Pancreas (tissue), 10 donors: ENCODE measurements around the gene GALK1. TPM values are rescaled to one million over a fixed set of nuclear protein-coding genes. Genes with fewer than 3 reads are reported as not detected.

ENCODE experiments used
- ATAC-seq, 4 donors: fragments of 200-7000 bp; cut with Tn5 transposase; one replicate each; pipeline versions ENCODE4 v1.8.0 to v1.9.1; 2020; ENCODE audit warnings: mild to moderate bottlenecking in 4 of 4, moderate library complexity in 4 of 4
- DNase-seq, 6 donors: peaks; one replicate each; pipeline ENCODE4 v3.0.0-alpha.2; 2020
- FAIRE-seq: peaks from 2 replicates; lab custom pipeline; 2012; peaks lifted over from hg19 to GRCh38; lab: Jason Lieb, UNC
- H3K27ac ChIP-seq, 4 donors: fragments of 200-600 bp; sonication (generic); 1 replicate in 3 of 4; 2 replicates in 1 of 4; pipeline versions ENCODE4 v1.5.0 to v1.8.0; 2020
- H3K27me3 ChIP-seq, 4 donors: fragments of 200-600 bp; one replicate each; pipeline ENCODE4 v1.8.0; 2021
- H3K36me3 ChIP-seq, 3 donors: fragments of 200-600 bp; sonication (generic) in 1 of 3; one replicate each; pipeline versions ENCODE4 v1.5.0 to v1.8.0; 2020 to 2021
- H3K4me1 ChIP-seq, 3 donors: fragments of 200-600 bp; one replicate each; pipeline ENCODE4 v1.8.0; 2021
- H3K4me3 ChIP-seq, 4 donors: fragments of 200-600 bp; sonication (generic) in 2 of 4; one replicate each; pipeline versions ENCODE4 v1.5.0 to v1.8.0; 2020 to 2021
- H3K9me3 ChIP-seq, 4 donors: fragments of 200-600 bp; one replicate each; pipeline ENCODE4 v1.8.0; 2021
- WGBS, 2 donors: extraction: QIAGEN DNeasy Blood & Tissue Kit; methylation state at CpG; one replicate each; pipeline ENCODE4 v1.1.7; 2013; 5-methylcytosine and 5-hydroxymethylcytosine counted together
- intact Hi-C, 3 donors: fragments of 100-400 bp; cut with DNase I; formaldehyde crosslinking; loops; one replicate each; pipeline versions ENCODE4 v1.11.1 to v1.14.2; 2022
- polyA plus RNA-seq, 2 donors: library from polyadenylated mRNA; stranded (reverse); fragments of 200-250 nt; gene quantifications; one replicate each; pipeline ENCODE4 v1.2.3, GENCODE V29; 2013
- total RNA-seq, 6 donors: library from RNA; stranded (reverse); fragmentation: NEBNext Ultra II Directional in 4 of 6; extraction: Animal tissue kit (Norgen Biotek cat#: 25700) in 4 of 6; gene quantifications; one replicate each; pipeline versions ENCODE4 v1.2.1 to v1.2.4, GENCODE V29; 2021 to 2023
- TF ChIP-seq, protein P1 (sequence below), 4 donors: fragments of 200-600 bp; sonication (generic) in 3 of 4; IDR thresholded peaks; one replicate each; pipeline versions ENCODE4 v1.5.0 to v1.8.0; 2021; ENCODE audit warnings: antibody characterized with exemption in 4 of 4
- donor health status: healthy with polysubstance abuse.
- donor health status: DM: no; HTN: no; CAD: no; lungs with moderate emphysema.
- donor health status: DM: no; HTN: no; CAD: no.
- donor health status: control.
- donor health status: control.
- donor health status: Bipolar disorder and iron deficiency.
- donor health status: DM: yes; HTN: yes; CAD: no.
- donor health status: DM: no; HTN: no; CAD: no.
- donor health status: DM: no; HTN: no; CAD: no.
- donor health status: DM: yes; HTN: yes; CAD: no.

The GALK1 gene
- total and polyA plus RNA-seq, 8 donors = 18.0 to 29.8 (median 21.0) TPM

DNA sequence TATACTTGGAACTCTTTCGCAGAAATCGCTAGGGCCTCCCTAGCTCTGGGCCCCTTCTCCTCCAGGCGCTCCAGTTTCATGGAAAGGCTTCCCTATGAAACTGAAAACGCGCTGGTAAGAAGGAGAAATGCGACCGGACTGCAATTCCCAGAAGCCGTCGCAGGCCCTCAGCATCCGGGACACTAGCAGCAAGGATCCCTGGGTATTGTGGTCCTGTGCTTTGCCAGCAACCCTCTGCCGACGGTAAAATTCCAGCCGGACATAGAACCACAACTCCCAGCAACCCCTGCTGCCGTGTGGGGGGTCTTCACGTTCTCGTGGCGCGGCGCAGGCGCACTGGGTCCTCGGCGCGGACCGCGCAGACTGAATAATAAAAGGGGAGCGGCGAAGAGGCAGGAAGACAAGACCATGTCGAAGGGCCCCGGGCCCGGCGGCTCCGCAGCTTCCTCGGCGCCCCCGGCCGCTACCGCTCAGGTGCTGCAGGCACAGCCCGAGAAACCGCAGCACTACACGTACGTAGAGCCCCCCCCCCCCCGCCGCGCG lies 19.6 kb upstream of the GALK1 start, which contains the start of gene UNK:
UNK (plus strand) TSS at position 334 of the 543 bp plus-strand sequence; CDS start at position 409, 75 bp downstream.
- Histone ChIP-seq H3K4me1 (peaks cover 16 to 42% (median 34%) of the 10 kb centered on the region in 3 donors), H3K27ac (peak within 1 kb of the TSS; percentile 98 to 100 (median 100)), H3K36me3 (no peaks in the 10 kb centered on the region), H3K27me3 (no peaks in the 10 kb centered on the region), H3K4me3 (peak within 1 kb of the TSS; percentile 47 to 62 (median 55)), H3K9me3 (no peaks in the 10 kb centered on the region)
- FAIRE-seq = peak; percentile 20
- intact Hi-C loops = no loop called here
- peak; percentile 81 to 90 (median 85) for ATAC-seq
- TF ChIP-seq, protein P1, sequence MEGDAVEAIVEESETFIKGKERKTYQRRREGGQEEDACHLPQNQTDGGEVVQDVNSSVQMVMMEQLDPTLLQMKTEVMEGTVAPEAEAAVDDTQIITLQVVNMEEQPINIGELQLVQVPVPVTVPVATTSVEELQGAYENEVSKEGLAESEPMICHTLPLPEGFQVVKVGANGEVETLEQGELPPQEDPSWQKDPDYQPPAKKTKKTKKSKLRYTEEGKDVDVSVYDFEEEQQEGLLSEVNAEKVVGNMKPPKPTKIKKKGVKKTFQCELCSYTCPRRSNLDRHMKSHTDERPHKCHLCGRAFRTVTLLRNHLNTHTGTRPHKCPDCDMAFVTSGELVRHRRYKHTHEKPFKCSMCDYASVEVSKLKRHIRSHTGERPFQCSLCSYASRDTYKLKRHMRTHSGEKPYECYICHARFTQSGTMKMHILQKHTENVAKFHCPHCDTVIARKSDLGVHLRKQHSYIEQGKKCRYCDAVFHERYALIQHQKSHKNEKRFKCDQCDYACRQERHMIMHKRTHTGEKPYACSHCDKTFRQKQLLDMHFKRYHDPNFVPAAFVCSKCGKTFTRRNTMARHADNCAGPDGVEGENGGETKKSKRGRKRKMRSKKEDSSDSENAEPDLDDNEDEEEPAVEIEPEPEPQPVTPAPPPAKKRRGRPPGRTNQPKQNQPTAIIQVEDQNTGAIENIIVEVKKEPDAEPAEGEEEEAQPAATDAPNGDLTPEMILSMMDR (IDR thresholded peaks at IDR 0.05) = no peak
- DNase-seq = peak; percentile 92 to 99 (median 98)
- WGBS, 2 donors = 0 to 1% methylated on average over 44 to 45 of the region's 45 CpGs

DNA sequence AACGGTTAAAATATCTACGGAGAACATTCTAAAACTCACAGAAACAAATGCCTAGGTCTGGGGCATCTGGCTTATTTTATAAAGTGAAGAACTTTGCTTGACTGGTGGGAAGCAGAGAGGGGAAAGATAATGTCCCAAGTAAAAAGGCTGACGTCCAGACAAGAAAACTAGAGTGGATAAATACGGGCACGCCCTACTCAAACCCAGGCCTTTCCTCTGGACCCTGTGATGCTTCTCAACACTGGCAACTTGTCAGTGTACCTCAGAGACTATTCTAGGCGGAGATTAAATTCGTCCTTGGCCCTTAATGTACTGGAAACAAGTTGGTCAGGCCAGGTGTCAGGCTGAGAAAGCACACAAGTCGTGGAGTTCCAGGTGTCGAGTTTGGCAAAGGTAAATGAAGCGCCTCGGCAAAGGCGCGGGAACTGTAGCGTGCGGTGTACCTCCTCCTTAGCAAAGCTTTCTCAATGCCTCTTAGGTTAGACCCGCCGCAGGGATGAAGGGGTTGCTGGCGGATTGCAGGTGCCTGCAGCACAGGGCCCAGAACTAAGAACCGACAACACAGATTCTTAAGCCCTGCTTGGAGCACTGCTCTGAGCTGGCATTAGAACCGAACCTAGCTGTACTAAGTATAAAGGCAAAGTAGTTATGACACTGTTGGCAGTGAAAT lies 18.9 kb upstream of the GALK1 start:
- Histone ChIP-seq H3K36me3 (peaks cover 0 to under 1% (median 0%) of the 10 kb centered on the region in 3 donors), H3K27ac (peak overlapping the region; percentile 98 to 100 (median 100)), H3K4me3 (peak overlapping the region; percentile 8 to 62 (median 55)), H3K27me3 (no peaks in the 10 kb centered on the region), H3K4me1 (peaks cover 16 to 42% (median 34%) of the 10 kb centered on the region in 3 donors), H3K9me3 (no peaks in the 10 kb centered on the region)
- DNase-seq = peak; percentile 71 to 83 (median 75)
- peak; percentile 5 to 8 (median 6) for ATAC-seq
- WGBS, 2 donors = 11 to 12% methylated on average over 20 of the region's 20 CpGs
- TF ChIP-seq, protein P1 (IDR thresholded peaks at IDR 0.05) = no peak
- no peak for FAIRE-seq
- intact Hi-C loops = no loop called here

DNA sequence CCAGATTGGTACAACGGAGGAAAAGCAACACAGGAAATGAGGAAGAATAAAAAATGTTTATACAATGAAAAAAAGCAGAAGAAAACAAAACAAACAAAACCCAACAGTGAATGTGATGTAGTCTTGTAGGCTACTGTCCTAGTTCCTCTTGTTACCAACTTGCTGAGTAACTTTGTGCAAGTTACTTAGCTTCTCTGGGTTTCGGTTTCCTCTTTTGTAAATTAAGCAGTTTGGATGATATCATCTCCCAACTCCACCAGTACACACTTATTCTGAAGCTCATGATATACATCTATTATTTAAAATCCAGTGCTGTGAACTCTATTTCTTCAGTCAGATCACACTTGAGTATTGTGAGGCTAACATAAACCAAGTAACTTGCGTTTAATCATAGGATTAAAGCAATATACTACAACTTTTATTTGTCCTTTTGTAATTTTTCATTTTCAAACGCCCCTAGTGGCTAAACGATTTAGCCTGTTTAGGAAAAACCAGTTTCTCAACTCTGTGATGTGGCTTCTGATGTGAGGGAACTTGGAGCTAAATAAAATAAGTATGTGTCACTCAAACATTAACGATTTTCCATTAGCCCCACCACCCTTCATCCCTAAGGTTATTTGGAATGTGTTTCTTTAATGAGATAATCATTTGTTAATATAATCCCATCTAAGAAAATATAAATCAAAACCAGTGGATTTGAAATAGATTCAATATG lies 18.2 kb upstream of the GALK1 start:
- Histone ChIP-seq H3K27me3 (no peaks in the 10 kb centered on the region), H3K36me3 (peaks cover 0 to 8% (median 0%) of the 10 kb centered on the region in 3 donors), H3K4me1 (peaks cover 16 to 42% (median 34%) of the 10 kb centered on the region in 3 donors), H3K27ac (peak overlapping the region; percentile 98 to 100 (median 100)), H3K9me3 (no peaks in the 10 kb centered on the region), H3K4me3 (peak overlapping the region in 2 of 4 donors; percentile 61 to 62)
- WGBS, 2 donors = 1% methylated on average over 6 of the region's 6 CpGs
- DNase-seq (peak in 1 of 6 donors; percentile 21), FAIRE-seq (peak; percentile 59), ATAC-seq (peak; percentile 6 to 21 (median 9))
- TF ChIP-seq, protein P1 (IDR thresholded peaks at IDR 0.05) = peak; percentile 42 to 66 (median 60)
- intact Hi-C loops = no loop called here

DNA sequence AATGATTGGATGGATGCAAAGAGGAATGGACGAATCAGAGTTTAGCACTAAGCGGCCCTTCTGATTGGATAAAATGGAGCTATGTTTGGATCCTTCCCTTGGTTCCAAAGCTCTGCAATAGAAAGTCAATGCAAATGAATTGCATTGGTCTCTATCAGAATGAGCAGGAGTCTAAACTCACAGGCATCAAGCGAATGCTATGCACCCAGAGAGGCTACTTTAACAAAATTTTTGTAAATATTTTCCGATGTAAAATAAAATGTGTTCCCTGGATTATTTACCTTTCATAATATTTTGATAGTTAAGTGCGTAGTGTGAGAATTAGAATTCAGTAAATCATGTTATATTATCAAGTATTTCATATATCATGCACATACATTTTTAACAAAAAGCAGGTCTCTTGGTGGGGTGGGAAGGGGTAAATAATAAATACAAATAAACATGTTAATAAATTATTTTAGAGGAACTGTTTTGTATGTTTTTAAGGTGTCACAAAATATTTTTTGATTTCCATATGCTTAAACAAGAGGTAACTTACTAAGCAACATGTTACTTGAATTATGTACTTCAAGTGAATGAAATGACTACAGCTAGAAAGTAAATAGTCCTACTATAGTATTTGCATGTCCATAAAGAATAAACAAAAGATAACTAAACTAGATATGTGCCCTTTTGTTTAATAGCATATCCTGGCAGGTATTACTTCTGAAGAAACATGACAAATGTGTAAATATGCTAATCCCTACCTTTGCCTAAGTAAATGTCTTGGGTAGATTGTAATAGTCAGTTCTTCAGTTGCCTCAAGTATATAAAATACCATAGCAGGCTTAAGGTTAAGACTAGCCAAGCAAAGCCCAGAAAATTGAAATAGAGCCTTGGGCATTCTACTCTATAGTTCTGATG lies 15.2 kb upstream of the GALK1 start:
- ATAC-seq = no peak
- Histone ChIP-seq H3K27me3 (no peaks in the 10 kb centered on the region), H3K4me1 (peaks cover 5 to 43% (median 33%) of the 10 kb centered on the region in 3 donors), H3K4me3 (no peak overlapping the region), H3K36me3 (peaks cover 0 to 19% (median 5%) of the 10 kb centered on the region in 3 donors), H3K27ac (peak overlapping the region in 3 of 4 donors; percentile 7 to 59 (median 55)), H3K9me3 (no peaks in the 10 kb centered on the region)
- WGBS, 2 donors = 9 to 14% methylated on average over 5 of the region's 5 CpGs
- intact Hi-C loops = no loop called here
- DNase-seq = no peak
- no peak for FAIRE-seq
- TF ChIP-seq, protein P1 (IDR thresholded peaks at IDR 0.05) = no peak
